Measurements from ENCODE around the gene PMEPA1.

GRCh38 chr20:57616143-57616951, 93.5 kb downstream of the PMEPA1 start:
- TF ChIP-seq EZH2 (IDR thresholded peaks at IDR 0.05; ENCODE audit: borderline replicate concordance, low read depth, low read length, severe bottlenecking), result no peak
- no peak for TF ChIP-seq CTCF (IDR thresholded peaks at IDR 0.05; ENCODE audit: extremely low read depth in 1 of 2, insufficient read depth in 1 of 2, low read depth in 1 of 2, low read length in 2 of 2)
- no peak for TF ChIP-seq POLR2AphosphoS5 (IDR thresholded peaks at IDR 0.05; ENCODE audit: insufficient read depth, low read depth, low read length)
- no peak for TF ChIP-seq MAX (IDR thresholded peaks at IDR 0.05; ENCODE audit: insufficient read depth, insufficient read length)
- TF ChIP-seq POLR2A (IDR thresholded peaks at IDR 0.05; ENCODE audit: low read depth, low read length), result no peak
- TF ChIP-seq GATA2 (IDR thresholded peaks at IDR 0.05; ENCODE audit: insufficient read depth, insufficient read length, low read depth, low read length), result no peak

Data from endothelial cell of umbilical vein (primary cell).